GM18951 (cell line): Measurements from ENCODE around the gene FOS.
"Not testable (repeated sequence)": the region's sequence is repeated elsewhere in the genome, so short reads cannot be mapped to it uniquely, and the experiment has no call there.

Experiments
- POLR2A ChIP-seq: IDR thresholded peaks from 4 replicates; pipeline ENCODE4 v1.6.1; 2011; ENCODE audit warnings: mild to moderate bottlenecking; ENCODE audit not compliant: insufficient read length, insufficient read depth; ENCODE audit errors: extremely low read depth
- in situ Hi-C: fragments of 300-500 bp; cut with MboI; formaldehyde crosslinking; loops from one replicate; pipeline ENCODE4 v1.12.0; 2022; ENCODE audit warnings: low sequenced_read_pairs, mixed read lengths, inconsistent platforms; ENCODE audit not compliant: unreplicated experiment

The FOS gene

DNA sequence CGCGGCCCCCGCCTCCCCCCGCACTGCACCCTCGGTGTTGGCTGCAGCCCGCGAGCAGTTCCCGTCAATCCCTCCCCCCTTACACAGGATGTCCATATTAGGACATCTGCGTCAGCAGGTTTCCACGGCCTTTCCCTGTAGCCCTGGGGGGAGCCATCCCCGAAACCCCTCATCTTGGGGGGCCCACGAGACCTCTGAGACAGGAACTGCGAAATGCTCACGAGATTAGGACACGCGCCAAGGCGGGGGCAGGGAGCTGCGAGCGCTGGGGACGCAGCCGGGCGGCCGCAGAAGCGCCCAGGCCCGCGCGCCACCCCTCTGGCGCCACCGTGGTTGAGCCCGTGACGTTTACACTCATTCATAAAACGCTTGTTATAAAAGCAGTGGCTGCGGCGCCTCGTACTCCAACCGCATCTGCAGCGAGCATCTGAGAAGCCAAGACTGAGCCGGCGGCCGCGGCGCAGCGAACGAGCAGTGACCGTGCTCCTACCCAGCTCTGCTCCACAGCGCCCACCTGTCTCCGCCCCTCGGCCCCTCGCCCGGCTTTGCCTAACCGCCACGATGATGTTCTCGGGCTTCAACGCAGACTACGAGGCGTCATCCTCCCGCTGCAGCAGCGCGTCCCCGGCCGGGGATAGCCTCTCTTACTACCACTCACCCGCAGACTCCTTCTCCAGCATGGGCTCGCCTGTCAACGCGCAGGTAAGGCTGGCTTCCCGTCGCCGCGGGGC lies at the start of gene FOS:
Gene FOS, plus strand, starts transcription at position 407 of the 731 bp plus-strand sequence. Its CDS starts 155 bp downstream, at position 562.
- in situ Hi-C loops, result loop anchor here (25.0 kb wide), 1 partner anchor 366 kb away; the partner anchor contains the start of gene RPS6KL1

DNA sequence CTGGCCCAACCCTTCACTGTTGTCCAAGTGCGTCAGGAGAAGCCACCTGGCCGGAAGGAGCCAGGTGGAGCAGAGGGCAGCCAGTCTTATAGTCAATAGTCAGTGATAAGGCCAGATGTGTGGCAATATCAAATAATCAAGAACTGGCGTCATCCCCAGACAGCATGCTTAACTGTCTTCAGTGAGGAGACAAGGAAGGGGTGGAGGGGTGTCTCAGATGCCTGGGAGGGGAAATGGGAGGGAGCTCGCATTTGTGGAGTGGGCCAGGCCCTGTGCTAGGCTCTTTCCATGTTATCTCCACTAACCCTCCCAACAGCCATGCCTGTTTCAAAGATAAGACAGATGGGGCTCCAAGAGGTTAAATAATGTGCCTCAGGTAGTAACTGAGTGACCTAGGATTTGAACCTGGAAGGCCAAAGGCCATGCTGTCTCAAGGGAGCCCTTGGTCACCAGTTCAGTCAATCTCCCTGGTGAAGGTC lies 48.9 kb upstream of the FOS start:
- in situ Hi-C loops, result no loop called here
- no peak for TF ChIP-seq POLR2A

More for the DNA sequence above, at the start of gene FOS:
- peak; percentile 75 for TF ChIP-seq POLR2A

DNA sequence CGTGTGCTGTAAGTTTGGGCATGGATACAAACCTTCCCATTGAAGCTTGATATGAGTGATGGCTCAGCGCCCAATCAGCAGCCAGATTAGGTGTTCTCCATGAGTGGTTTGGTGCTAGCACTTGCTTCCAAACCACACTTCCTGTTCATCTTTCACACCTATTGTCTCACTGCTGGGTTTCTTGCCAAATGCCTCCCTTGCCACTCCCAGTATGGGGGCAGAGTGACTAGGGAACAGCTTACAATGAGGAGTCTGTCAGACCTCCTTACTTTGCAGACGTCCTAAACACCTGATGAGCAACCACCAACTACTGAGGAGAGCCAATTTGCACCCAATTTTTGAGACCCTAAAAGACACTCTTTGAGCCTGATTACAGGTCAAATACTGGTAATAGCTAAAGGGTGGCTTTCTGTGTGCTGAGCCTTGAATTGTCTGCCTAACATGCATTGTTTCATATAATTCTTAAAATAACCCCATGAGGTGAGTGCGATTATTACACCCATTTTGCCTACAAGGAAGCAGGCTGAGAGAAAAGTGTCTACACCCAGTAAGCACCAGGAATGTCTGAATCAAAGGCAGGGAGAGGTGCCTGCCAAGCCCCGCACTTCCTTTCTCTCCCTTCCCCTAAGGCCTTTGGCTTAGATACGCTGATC lies 48.4 kb upstream of the FOS start:
- no peak for TF ChIP-seq POLR2A
- in situ Hi-C loops, result no loop called here

DNA sequence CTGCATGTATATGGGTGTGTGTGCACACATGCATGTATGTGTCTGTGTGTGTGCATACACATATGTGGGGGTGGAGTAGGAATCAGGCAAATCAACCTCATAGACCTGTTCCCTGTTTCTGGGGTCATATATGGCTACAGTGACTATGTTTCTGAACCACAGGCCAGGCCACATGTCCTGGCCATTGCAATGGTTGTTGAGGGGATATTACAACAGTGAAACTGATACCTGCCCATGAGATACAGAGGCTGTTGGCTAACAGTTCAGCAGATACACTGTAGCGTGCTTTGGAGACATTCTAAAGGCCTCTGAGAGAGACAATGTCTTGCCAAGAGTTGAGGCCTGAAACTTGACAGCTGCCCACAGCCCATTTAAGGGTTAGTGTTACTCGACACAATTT lies 47.3 kb upstream of the FOS start:
- in situ Hi-C loops, result no loop called here
- TF ChIP-seq POLR2A, result no peak

DNA sequence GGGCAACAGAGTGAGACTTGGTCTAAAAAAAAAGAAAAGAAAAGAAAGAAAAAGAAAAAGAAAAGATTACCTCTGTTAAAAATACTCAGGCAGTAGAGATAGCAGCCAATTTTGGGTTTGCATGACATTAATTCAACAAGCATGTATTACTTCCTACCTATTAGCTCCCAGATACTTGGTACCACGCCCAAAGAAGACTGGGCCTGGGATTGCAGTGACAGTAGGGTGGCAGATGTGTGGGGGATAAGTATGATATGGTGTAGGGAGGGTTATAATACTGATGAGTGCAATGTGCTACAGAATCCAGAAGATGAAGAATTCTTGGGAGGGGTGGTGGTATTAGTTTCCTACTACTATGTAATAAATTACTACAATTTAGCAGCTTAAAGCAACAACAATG lies 46.4 kb upstream of the FOS start:
- no peak for TF ChIP-seq POLR2A
- in situ Hi-C loops, result no loop called here

DNA sequence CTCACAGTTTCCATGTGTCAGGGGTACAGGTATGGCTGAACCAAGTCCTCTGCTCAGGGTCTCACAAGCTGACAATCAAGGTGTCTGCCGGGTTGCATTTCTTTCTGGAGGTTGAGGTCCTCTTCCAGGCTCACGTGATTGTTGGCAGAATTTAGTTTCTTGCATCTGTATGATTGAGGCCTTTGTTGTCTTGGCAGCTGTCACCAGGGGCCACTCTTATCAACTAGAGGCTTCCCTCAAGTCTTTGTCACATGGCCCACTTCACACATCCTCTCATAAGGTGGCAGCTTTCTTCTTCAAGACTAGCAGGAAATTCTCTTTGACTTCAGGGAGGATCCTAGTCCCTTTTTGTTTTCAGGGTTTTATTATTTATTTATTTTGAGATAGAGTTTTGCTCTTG lies 46.0 kb upstream of the FOS start:
- in situ Hi-C loops, result no loop called here
- no peak for TF ChIP-seq POLR2A

DNA sequence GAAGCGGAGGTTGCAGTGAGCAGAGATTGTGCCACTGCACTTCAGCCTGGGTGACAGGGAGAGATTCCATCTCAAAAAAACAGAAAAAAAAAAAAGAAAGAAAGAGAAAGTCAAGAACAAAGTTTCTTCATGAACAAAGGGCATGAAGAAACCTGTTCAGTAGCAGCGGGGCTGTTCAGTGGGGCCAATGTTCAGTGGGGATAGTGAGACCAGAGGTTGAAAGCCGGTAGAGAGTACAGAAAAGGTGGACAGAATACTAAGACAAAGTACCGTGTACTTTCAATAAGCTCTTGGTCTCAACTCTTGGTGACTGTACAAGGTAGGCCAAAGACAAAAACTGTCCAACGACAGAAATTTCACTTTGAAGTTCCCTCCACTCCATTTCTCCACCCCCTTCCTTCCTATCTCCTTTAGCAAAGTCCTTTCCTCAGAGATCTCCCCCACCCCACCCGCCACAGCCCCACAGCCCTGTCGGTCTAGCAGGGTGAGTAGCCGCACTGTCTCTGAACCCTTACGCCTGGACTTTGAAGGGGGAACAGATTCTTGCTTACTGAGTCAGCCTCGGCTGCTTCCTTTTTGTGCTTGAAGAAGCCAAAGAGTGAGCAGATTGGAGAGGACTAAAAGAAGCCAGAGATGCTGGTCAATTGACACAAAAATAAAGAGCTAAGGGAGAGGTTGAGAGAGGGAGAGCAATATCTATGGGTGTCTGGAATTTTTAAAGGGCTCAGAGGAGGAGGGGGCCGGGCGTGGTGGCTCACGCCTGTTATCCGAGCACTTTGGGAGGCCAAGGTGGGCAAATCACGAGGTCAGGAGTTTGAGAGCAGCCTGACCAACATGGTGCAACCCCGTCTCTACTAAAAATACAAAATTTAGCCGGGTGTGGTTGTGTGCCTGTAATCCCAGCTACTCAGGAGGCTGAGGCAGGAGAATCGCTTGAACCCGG lies 44.2 kb upstream of the FOS start:
- no peak for TF ChIP-seq POLR2A
- in situ Hi-C loops, result no loop called here

DNA sequence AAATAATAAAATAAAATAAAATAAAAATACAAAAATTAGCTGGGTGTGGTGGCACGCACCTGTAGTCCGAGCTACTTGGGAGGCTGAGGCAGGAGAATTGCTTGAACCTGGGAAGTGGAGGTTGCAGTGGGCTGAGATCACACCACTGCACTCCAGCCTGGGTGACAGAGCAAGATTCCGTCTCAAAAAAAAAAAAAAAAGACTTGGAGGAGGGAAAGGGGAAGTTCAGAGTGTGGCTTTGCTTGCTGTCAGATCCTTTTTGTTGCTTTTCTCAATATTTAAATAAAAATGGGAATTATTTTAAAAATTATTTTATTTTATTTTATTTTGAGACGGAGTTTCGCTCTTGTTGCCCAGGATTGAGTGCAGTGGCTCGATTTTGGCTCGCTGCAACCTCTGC lies 43.4 kb upstream of the FOS start:
- in situ Hi-C loops, result not testable (repeated sequence)

DNA sequence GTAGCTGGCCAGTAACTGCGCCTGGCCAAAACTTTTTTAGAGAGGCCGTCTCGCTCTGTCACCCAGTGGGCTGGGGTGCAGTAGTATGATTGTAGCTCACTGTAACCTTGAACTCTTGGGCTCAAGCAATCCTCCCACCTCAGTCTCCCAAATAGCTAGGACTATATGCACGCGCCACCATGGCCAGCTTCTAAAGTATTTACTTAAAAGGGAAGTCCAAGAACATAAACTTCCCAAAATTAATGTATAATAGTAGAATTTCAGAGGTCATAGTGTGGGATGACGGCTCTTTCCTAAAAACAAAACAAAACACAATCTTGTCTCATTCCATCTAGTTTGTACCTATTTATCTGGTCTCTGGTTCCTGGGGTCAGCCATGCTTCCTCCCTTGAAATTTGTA lies 42.2 kb upstream of the FOS start:
- no peak for TF ChIP-seq POLR2A
- in situ Hi-C loops, result no loop called here

DNA sequence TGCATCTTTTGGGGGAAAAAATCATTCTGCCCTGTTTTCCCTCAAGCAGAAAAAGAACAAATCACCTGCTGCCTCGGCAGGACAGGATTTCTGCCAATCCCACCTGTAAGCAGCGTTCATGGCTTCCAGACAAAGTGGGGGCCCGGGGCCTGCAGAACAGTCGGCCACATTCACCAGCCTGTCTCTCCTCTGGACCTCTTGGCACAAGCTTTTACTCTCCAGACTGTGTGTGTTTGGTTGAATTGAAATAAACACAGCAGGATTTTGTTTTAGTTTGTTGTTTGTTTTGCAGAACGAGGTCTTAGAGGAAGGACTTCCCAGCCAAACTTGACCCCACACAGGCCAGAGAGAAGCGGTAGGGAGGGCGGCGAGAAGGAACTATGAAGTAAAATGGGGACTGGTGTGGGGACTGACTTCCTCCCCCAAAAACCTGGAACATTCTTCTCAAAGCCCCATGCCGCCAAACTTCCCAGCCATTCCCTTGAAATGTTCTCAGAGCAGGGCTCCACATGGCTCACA lies 41.7 kb upstream of the FOS start:
- TF ChIP-seq POLR2A, result no peak
- in situ Hi-C loops, result no loop called here

DNA sequence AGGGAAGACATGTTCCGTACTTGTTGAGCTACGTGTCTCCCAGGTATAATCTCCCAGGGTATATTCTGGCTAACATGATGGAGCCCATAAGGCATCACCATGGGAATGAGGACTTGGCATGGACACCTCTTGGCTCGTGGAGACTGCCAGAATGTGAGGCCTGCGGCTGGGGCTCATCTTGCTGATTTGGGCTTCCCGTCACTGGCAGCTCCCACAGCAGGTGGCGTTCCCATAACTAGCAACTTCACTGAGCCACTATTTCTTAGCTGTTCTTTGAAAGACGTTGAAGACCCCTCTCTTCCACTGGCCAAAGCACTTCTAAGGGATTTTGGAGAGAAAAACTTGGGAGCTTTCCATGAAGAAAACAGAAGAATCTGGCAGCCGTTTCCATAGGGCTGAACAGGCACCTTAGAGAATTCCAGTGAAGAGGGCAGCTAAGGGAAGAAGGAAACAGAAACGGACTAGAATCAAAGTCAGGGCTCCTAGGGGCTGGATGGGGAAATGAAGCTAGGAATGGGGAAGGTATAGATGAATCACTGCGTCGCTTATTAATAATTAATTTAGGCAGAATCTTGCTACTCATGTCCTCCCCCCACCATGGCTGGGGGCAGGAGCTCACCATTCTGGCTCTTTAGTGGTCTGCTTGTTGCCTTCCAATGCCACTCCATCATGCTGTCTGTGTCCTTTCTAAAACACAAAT lies 39.7 kb upstream of the FOS start:
- in situ Hi-C loops, result no loop called here
- TF ChIP-seq POLR2A, result no peak

DNA sequence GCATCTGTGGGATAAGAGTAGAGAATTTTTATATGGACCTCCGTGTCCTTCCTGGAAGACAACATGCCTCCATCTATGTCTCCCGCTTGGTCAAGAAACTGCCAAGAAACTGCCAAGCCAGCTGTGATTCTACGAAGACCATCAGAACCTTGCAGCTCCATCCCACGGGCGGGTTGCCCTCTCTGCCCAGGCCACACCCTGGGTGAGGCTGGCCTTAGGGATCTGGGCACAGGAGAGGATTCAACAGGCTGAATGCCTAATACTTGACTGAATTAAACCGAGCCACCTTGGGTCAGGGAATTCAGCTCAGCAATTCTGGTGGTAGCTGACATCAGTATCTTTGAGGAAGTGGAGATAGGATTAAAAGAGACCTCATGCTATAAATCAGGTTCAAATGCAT lies 37.8 kb upstream of the FOS start:
- in situ Hi-C loops, result no loop called here
- no peak for TF ChIP-seq POLR2A
